ENCODE measurements around the gene NR1I2.

NR1I2 gene

GRCh38 chr3:119817583-119818363, 35.9 kb downstream of the NR1I2 start:
- DNase-seq (ENCODE audit: extremely low read depth in 1 of 2, low read depth in 1 of 2) = no peak

GRCh38 chr3:119818937-119819336, 37.0 kb downstream of the NR1I2 start:
- no peak for DNase-seq (ENCODE audit: extremely low read depth in 1 of 2, low read depth in 1 of 2)

- DNase-seq (ENCODE audit: extremely low read depth in 1 of 2, low read depth in 1 of 2) = no peak
These were observed 37.9 kb downstream of the NR1I2 start for GRCh38 chr3:119819806-119820205.

GRCh38 chr3:119825820-119826219, 43.9 kb downstream of the NR1I2 start:
- DNase-seq (ENCODE audit: extremely low read depth in 1 of 2, low read depth in 1 of 2) = no peak

DNA sequence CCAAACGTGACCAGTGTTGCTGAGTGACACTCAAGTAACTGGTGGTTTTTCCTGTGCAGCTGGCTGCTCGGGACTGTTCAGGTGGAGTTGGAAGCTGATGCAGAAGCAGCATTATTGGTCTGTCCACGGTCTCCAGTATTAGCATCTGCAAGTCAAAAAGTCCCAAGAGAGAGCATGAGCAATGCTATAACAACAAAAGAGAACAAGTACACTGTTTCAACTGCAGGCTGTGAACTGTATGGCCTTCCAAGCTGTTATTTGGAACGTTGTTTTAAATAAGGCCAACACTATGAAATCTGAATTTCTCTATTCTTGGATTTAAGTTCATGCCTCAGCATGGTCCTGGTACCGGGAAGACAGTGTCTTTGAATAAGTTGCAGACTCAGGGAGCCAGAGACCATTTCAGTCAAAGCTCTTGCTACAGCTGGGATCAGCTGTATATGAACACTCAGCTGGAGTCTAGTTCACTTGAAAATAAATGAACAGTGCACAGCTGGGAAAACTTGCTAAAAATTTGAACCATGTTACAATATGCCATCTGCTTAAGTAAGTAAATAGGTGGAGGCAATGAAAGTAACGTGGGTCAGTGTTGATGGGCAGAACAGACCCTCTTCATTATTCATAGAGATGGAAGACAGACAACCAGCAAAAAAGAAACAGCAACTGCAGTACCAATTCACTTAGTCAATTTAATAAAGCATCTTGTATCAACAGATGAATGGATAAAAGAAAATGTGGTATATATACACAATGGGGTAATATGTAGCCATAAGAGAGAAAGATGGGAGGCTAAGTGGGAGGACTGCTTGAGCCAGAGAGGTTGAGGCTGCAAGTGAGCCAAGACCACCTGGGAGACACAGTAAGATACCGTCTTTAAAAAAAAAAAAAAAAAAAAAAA, 45.1 kb downstream of the NR1I2 start:
- DNase-seq (ENCODE audit: extremely low read depth in 1 of 2, low read depth in 1 of 2) = no peak

GRCh38 chr3:119829420-119829819, 47.5 kb downstream of the NR1I2 start:
- DNase-seq (ENCODE audit: extremely low read depth in 1 of 2, low read depth in 1 of 2) = no peak

DNA sequence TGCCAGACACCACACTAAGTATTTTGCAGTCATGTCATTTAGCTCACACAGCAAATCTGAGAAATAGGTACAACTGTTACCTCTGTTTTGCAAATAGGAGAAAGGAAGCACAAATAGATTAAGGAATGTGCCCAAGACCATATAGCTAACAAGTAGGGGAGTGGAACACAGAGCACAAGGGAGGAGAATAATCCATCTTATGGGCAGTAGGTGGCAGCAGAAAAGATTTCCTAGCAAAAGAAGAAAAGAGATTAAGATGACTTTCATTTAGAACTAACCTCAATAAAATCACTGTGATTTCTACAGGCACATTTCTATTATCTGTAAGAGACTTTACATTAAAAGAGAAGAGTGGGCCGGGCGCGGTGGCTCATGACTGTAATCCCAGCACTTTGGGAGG, 49.1 kb downstream of the NR1I2 start:
- DNase-seq (ENCODE audit: extremely low read depth in 1 of 2, low read depth in 1 of 2) = no peak

DNA sequence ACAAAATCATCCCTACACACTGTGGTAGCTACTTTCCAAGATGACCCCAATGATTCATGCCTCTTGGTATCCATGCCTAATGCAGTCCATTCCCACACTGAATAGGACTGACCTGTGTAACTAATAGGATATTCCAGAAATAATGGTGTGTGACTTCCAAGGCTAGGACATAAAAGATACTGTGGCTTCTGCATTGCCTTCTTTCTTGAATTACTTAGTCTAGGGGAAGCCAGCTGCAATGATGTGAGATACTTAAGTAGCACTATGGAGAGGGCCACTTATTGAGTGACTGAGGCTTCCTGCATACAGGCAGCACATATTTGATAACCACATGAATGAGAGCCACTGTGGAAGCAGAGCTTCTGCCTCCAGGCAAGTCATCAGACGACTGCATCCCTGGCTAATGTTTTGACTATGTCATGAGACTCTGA, 50.1 kb downstream of the NR1I2 start:
- no peak for DNase-seq (ENCODE audit: extremely low read depth in 1 of 2, low read depth in 1 of 2)

GRCh38 chr3:119834754-119835370, 53.0 kb downstream of the NR1I2 start:
- DNase-seq (ENCODE audit: extremely low read depth in 1 of 2, low read depth in 1 of 2) = no peak

GRCh38 chr3:119835556-119835955, 53.7 kb downstream of the NR1I2 start:
- DNase-seq (ENCODE audit: extremely low read depth in 1 of 2, low read depth in 1 of 2) = no peak

DNA sequence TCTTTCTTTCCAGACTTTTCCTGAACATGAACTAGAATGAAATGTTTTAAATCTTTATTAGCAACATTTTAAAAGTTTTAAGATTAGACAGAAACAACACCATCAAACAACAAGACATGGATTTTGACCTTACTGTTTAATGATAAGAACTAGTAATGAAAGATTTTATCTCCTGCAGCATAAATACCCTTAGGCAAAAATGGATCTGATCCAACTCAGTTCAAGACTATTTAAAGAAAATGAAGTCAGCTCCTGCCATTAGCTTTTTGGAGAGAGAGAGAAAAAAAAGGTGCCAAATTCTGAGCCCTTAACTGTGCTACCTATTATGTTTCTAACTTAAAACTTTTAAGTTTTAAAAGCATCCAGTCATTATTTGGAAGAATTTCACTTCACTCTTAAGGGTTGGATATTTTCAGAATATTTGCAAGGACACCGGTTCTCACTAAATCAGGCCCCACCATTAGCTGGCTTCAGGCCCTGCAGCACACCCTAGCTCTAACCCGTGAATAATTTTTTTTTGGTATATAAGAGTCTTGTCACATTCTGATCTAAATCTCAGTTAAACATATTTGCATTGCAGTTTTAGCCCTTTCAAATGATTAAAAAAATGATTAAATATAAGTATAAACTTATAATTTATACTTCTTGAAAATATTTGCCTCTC, 60.0 kb downstream of the NR1I2 start:
- DNase-seq (ENCODE audit: extremely low read depth in 1 of 2, low read depth in 1 of 2) = no peak

DNA sequence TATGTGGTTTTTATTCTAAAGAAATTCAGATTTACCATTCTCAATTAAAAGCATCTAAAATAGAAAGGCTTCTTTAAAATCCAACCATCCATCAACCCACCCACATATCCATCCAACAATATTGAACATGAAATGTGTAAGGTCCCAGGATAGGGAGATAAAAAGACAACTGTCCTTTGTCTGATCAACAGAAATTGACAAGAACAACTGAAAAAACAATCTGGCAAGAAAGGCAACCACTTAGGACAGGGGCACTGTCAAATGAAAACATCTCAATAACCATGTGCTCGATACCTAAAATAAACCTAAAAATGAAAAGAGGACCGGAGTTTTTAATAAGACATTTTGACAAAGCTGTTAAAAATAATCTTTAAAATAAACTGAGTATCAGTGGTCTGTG, 67.2 kb downstream of the NR1I2 start:
- DNase-seq (ENCODE audit: extremely low read depth in 1 of 2, low read depth in 1 of 2) = no peak

DNA sequence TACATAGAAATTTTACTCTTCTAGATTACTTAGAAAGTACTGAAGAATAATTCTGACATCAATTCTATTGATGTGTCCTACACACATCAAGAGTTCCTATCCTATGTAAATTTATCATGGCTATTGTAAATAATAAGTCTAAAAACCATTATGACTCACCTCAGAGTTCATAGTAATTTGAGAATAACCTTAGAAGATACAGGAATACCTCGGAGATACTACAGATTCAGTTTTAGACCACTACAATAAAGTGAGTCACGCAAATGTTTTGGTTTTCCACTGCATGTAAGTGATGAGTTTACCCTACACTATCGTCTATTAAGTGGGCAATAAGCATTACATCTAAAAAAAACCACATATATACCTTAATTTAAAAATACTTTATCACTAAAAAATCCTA, 74.8 kb downstream of the NR1I2 start:
- no peak for DNase-seq (ENCODE audit: extremely low read depth in 1 of 2, low read depth in 1 of 2)

GRCh38 chr3:119858957-119859356, 77.1 kb downstream of the NR1I2 start:
- DNase-seq (ENCODE audit: extremely low read depth in 1 of 2, low read depth in 1 of 2) = no peak

DNA sequence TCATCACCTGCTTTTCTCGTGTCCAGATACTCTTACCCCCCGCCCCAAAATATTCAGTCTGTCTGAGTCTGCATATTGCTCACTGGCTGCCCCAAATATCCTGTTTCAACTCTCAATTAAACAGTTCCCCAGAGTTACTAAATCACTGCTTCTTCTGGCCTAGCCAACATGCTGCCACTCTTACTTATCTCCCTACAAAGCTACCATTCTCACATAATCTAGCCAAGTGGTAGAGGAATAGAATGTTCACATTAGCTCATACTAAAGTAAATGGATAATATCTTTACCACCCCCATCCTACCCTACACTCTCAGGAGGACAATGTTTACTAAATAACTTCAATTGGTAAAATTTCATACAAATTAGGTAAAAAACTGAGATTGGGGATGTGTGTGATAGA, 77.8 kb downstream of the NR1I2 start:
- no peak for DNase-seq (ENCODE audit: extremely low read depth in 1 of 2, low read depth in 1 of 2)

GRCh38 chr3:119861681-119862080, 79.8 kb downstream of the NR1I2 start:
- DNase-seq (ENCODE audit: extremely low read depth in 1 of 2, low read depth in 1 of 2) = no peak

DNA sequence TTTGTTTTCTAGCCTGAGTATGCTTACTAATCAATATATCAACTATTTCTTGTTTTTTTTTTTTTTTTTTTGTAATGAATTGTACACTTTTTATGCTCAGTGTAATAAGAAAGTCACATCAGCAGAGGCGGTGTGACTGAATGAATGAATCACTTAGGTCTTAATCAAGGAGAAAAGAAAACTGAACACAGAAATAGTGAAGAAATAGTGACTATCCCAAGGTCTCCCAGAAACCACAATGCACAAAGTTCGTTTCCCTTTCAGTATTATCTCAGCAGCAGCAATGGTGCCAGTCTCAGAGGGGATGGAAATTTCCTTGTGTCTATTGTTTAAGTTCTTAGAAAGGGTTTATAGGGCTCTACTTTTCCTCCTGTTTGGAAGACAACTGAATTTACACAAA, 80.7 kb downstream of the NR1I2 start:
- DNase-seq (ENCODE audit: extremely low read depth in 1 of 2, low read depth in 1 of 2) = no peak

GRCh38 chr3:119864476-119864875, 82.6 kb downstream of the NR1I2 start:
- DNase-seq (ENCODE audit: extremely low read depth in 1 of 2, low read depth in 1 of 2) = no peak

All from activated CD8-positive, alpha-beta memory T cell treated with anti-CD3 and anti-CD28 coated beads for 1 hour (primary cell).